Activated T-cell treated with anti-CD3 and anti-CD28 coated beads for 4 hours (primary cell): Measurements from ENCODE around the gene CXCL16.
"Not testable (repeated sequence)": the region's sequence is repeated elsewhere in the genome, so short reads cannot be mapped to it uniquely, and the experiment has no call there.

ENCODE experiments used
- DNase-seq: peaks from one replicate; pipeline ENCODE4 v3.0.0-alpha.2; 2020

The CXCL16 gene

GRCh38 chr17:4720787-4721186 is 18.9 kb downstream of the CXCL16 start:
- no peak for DNase-seq

DNA sequence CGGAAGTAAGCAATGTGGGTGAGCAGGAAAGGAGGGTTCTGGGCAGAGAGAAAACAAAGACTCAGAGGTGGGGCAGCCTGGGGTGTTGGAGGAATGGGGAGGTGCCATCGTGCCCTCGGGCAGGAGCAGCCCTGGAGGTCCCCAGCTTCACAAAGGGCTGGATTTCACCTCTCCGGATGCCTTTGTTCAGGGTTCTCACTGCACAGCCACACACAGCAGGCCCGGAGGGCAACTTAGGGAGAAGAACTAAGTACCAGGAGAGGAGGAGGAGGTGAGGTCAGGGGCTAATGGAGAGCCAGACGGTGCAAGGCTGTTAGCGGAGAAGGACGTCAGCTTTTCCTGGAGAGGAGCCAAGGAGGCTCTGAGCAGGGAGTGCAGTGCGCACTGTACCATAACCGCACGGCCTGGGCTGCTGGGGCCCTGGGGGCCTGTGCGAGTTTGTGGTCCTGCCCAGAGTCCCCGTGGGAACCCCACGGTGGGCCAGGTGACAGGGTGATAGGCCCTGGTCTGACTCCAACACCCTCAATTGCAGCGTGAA is 20.0 kb downstream of the CXCL16 start:
- DNase-seq, result no peak

DNA sequence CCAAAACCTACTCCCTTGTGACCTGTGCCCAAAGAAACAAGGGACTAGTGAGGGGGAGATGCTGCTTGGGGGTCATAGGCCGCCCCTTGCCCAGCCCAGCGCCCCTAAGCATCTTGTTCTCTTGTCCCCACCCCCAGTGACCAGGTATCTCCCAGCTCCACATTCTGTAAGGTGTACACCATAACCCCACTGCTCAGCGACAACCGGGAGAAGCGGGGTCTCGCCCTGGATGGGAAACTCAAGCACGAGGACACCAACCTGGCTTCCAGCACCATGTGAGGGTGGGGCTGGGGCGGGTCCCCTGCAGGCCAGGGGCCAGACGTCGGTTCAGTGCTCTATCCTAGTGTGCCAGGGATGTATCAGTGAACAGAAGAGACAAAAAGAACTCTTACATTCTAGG is 20.6 kb downstream of the CXCL16 start:
- DNase-seq, result no peak

DNA sequence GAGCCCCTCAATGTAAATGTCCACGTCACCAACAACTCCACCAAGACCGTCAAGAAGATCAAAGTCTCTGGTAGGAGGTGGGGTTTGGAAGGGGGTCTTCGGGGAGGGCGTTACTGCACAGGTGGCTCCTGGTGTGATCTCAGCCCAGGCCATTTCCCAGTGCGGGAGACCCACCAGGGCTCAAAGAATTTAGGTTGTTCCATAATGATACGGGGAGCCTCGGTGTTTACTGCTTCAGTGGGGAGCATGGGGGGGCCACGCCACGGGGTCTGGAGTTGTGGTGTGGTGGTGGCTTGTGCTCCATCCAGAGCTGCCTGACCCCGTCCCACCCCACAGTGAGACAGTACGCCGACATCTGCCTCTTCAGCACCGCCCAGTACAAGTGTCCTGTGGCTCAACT is 21.5 kb downstream of the CXCL16 start:
- no peak for DNase-seq

GRCh38 chr17:4717791-4718190 is 21.9 kb downstream of the CXCL16 start:
- no peak for DNase-seq

DNA sequence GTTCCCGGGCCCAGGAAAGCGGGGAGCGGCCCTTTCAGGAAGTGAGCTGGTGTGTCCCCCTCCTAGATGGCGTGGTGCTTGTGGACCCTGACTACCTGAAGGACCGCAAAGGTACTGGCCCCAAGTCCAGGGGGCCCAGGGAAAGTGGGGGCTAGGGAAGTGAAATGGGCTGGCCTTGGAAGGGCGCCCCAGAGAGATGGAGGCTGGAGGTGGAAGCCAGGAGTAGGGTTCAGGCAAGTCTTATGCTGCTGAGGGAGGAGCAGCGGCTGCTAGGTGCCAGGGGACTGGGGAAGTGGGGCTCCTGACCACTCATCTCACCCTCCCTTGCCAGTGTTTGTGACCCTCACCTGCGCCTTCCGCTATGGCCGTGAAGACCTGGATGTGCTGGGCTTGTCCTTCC is 23.6 kb downstream of the CXCL16 start:
- no peak for DNase-seq

- peak; percentile 24 for DNase-seq
These were observed 24.5 kb downstream of the CXCL16 start for GRCh38 chr17:4715063-4715744.

DNA sequence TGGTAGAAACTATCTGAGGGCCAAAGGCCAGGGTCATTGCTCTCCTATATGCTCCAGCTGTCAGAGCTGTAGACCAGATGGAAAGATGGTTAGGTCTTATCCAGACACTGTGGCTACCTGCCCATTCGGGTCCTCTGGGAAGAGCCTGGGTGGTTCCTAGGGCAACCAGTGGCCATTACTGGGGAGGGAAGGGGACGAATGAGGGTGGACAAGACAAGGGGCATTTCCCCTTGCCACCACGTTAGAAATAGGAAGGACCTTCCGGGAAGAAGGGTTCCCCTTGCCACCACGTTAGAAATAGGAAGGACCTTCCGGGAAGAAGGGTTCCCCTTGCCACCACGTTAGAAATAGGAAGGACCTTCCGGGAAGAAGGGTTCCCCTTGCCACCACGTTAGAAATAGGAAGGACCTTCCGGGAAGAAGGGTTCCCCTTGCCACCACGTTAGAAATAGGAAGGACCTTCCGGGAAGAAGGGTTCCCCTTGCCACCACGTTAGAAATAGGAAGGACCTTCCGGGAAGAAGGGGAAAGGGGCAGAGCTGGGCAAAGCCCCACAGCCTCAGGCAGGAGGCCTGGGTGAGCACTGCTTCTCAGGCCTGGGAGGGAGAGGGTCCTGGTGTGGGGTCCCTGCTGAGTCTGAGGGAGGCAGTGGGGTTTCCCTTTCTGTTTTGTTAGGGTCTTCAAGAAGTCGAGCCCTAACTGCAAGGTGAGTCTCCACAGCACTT is 25.2 kb downstream of the CXCL16 start:
- not testable (repeated sequence) for DNase-seq

DNA sequence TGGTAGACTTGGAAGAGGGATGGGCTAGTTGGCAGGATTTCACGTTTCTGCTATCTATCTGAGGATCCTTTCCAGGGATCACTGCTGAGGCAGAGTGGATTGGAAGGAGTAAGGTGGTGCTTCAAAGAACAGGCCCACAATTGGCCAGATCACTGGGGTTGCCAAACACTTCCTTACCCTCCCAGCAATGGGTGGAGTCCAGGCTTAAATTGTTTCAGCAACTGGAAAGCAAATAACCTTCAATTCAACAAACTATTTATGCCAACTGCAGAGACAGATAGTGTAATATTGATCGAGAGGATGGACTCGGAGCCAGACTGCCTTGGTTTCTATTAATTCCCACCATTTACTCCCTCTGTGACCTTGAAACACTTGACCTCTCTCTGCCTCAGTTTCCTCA is 27.2 kb downstream of the CXCL16 start:
- DNase-seq, result no peak

DNA sequence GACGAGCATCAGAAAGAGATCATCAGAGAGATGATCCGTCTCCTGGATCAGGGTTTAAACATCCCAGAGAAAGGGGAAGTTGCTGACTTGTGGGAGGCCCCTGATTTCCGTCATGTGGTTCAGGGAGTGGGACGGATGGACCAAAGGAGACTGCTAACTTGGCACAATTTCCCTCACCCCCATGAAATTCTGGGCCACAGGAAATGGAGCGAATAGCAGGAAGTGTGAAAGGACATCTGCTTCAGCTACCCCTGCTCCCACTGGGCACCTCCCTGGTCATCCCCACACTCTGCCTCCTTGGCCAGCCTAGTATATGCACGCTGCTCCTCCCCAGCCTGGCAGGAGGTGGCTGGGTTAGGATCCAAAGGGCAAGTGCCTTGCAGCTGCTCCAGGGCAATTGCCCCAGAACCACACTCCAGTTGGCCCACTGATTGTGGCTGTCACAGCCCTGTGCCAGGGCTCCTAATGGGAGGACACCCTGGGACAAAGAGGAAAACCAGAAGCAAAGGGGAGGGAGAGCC is 28.0 kb downstream of the CXCL16 start:
- DNase-seq, result no peak

DNA sequence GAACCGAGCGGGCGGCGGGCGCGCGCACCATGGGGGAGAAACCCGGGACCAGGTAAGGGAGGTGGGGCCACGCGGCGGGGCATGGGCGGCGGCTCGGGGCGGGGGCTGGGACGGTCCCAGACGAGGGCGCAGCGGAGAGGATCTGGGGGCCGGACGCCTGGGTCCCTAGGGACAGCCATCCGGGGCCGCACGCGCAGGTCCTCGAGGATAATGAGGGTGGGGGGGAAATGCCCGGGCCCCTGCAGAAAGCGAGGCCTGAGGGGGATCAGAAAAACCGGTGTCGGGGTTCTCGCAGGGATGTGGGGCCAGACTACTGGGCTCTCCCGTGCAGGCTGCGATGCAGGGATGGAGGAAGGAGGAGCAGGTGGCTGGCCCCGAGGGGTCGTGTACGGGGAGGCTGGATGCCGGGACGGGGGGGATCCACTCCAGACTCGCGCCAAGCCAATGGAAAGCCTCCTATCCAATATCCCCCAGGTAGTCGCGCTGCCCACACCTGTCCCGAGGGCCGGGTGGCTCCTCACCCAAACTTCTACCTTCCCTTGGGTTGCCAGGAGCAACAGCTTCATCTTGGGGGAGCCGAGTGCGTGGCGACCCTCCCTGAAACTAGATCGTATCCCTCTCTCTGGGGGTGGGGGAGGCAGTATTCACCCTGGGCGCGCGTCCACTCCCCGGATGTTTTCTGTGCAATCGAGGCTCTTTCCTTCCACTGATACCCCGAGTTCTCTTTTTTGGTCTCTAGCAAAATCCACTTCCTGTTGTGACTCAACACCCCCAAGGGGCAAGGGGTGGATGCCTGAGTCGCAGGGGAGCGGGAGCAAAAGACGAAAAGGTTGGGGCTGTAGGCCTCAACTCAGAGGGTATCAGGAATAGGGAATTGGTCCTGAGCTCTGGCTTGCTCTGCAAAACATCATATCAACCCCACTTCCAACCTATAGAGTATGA is 28.8 kb downstream of the CXCL16 start:
- peak; percentile 33 for DNase-seq

DNA sequence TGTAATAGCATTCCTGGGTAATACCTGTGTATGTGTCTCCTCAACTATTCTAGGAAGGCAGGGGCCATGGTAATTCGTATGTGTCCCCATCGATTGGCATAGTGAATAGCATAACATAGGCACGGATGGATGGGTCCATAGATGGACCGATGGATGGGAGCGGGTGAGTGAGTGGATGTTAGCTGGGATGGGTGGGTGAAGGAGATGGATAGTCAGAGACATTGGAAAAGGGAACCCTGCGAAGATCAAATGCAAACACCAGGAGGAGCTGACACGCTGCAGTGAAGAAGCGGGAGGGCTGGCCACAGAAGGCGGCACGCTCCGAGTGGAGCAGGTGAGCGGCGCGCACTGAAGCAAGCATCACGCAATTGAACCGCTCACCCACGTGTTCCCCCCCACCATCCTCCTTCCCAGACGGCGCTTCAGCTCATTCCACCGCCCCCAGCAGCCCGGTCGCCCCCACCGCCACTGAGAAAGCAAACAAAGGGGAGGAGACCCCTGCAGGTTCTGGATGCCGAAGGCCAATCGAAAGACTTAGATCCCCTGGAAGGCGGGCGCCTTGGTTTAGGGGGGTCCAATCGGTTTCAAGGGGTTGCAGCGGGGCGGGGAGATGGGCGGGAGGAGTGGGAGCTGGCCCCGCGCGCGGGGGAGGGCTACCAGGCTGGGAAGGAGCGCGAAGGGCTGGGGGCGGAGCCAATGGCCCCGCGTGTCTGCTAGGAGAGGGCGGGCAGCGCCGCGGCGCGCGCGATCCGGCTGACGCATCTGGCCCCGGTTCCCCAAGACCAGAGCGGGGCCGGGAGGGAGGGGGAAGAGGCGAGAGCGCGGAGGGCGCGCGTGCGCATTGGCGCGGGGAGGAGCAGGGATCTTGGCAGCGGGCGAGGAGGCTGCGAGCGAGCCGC is 29.7 kb downstream of the CXCL16 start, which contains the start of gene ARRB2:
ARRB2 (plus strand) TSS at position 839 of the 899 bp plus-strand sequence. CDS start 90 bp downstream, outside the sequence.
- peak; percentile 95 for DNase-seq

DNA sequence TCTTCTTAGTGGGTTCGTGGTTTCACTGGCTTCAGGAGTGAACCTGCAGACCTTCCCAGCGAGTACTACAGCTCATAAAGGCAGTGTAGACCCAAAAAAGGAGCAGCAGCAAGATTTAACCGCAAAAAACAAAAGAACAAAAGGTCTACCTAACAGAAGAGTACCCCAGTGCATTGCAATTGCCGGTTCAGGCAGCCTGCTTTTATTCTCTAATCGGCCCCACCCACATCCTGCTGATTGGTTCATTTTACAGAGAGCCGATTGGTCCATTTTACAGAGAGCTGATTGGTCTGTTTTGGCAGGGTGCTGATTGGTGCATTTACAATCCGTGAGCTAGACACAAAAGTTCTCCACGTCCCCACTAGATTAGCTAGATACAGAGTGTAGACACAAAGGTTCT is 31.3 kb downstream of the CXCL16 start:
- DNase-seq, result peak; percentile 24

DNA sequence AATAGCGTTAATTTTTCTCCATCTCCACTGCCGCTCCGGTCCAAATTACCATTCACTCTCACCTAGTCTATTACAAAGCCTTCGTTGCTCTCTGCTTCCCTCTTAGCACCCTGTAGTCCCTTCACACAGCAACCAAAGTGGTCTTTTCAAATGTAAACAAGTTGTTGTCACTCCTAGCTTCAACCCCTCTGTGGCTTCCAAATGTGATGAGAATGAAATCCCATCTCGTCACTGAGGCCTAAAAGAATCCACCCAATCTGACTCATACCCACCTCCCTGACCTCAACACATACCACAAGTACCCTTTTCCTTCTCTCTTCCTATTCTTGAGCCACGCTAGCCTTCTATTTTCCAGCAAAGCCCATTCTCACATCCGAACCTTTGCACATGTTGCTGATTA is 33.6 kb downstream of the CXCL16 start:
- DNase-seq, result no peak

GRCh38 chr17:4704991-4705390 is 34.7 kb downstream of the CXCL16 start:
- DNase-seq, result no peak

- not testable (repeated sequence) for DNase-seq
These were observed 35.2 kb downstream of the CXCL16 start for GRCh38 chr17:4704574-4704907.

GRCh38 chr17:4703330-4703691 is 36.4 kb downstream of the CXCL16 start:
- DNase-seq, result no peak

- DNase-seq, result no peak
These were observed 38.6 kb downstream of the CXCL16 start for GRCh38 chr17:4701116-4701515.

GRCh38 chr17:4699401-4700056 is 40.2 kb downstream of the CXCL16 start:
- not testable (repeated sequence) for DNase-seq

- no peak for DNase-seq
These were observed 43.3 kb downstream of the CXCL16 start for GRCh38 chr17:4696437-4696805.

- no peak for DNase-seq
These were observed 46.3 kb downstream of the CXCL16 start for GRCh38 chr17:4693416-4693815.
